ENCODE results near the gene ITGB6.

The ITGB6 gene, protein sequence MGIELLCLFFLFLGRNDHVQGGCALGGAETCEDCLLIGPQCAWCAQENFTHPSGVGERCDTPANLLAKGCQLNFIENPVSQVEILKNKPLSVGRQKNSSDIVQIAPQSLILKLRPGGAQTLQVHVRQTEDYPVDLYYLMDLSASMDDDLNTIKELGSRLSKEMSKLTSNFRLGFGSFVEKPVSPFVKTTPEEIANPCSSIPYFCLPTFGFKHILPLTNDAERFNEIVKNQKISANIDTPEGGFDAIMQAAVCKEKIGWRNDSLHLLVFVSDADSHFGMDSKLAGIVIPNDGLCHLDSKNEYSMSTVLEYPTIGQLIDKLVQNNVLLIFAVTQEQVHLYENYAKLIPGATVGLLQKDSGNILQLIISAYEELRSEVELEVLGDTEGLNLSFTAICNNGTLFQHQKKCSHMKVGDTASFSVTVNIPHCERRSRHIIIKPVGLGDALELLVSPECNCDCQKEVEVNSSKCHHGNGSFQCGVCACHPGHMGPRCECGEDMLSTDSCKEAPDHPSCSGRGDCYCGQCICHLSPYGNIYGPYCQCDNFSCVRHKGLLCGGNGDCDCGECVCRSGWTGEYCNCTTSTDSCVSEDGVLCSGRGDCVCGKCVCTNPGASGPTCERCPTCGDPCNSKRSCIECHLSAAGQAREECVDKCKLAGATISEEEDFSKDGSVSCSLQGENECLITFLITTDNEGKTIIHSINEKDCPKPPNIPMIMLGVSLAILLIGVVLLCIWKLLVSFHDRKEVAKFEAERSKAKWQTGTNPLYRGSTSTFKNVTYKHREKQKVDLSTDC

DNA sequence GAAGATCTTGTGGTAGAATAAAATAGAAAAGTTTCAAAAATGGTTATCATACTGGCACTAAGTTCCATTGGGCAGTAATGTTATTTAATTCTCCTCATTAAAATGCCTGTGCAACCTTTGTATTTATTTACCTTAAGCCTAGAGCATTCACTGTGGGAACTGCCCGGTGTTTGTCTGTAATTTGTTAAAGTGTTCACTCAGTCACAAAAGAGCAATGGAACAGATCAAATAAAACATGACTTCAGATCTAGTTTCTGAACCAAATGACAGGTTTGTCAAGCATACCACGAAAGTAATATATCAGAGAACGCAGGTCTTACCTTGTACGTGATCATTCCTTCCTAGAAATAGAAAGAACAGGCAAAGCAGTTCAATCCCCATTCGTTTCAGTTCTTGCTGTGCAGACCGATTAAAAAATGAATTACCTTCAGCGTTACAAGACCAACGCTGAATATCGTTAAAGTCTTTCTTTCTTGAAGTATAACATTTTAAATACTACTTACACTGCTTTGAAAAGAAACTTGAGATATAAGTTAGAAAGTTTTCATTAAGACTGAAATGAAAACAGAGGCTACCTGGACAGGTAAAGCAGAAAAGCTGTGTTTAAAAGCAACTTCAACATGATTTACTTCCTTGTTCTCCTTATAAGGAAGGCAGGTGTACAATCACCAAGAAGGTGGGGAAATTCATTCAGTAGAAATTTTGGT lies at the start of gene ITGB6:
TSS of gene ITGB6 (minus strand) at position 590 of the 707 bp plus-strand sequence. CDS start at position 381, 209 bp downstream.
- DNase-seq = no peak

DNA sequence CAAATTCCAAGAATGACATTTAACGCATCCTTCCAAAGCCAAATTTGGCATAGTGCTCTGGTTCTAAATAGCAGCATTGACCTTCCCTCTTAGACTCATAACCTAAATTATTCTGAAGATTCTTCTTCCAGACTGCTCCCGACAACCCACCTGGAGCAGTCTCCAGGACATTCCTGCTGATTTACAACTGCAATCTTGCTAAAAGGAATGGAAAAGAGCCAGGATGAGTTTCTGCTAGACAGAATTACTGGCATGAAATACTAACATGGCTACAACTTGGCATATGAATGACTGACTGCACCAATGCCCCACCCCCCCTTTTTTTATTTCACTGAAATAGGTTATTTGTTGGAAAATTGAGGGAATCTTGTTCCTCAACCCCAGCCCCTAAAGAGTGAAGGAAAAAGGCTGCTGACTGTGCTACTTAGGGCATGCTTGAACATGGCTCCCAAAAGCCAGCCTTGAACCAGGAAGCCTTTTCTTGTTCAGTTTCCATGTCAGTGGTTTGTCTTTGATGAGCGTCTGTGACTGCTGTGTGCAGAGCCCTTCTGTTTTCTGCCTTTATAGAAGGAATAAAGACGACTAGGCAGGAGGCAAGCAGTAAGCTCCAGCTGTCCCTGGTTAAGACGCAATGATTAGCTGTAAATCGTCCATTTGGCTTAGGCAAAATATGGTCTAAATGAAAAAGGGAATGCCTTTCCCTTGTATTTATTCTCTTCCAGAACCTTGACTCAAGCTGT lies 47.4 kb upstream of the ITGB6 start:
- DNase-seq = no peak

DNA sequence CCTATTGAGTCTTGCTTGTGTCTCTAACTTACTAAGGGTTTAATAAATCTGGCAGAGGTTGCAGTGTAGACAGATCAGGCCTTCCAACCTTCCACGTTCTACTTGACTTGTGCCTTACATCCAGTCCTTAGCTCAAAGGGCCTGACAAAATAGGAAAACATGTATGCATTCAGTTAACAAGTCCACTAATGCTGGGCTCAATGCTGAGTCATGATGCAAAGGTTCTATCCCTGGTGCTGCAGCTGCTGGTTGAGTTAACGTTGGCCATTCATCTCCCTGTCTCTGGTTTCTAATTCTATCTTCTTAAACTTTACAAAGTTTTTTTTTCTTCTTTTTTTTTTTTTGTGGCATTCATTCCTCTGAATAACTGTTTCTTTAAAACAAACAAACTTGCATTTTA lies 46.3 kb upstream of the ITGB6 start:
- no peak for DNase-seq

DNA sequence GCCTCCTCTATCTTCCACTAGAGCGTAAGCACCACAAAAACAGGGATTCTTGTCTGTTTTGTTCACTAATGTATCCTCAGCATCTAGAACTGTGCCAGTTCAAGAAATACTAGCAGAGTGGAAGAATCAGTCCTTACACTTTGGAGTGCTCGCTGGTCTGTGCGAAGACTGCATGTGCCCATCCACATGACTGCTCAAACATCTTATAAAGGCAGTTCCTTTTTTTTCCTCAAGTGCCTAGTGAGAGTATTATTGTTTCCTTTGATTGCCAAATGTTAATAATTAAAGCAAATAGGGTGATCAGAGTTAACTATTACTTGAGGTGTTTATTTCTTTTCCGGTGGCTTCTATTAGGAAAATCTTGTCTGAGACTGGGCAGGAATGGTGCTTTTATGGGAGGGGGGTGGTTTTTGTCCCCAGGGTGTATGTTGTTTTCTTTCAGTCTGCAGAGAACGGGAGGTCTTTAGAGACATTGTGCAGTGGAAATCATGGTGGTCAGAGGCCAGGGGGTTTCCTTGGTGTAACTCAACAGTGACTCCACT lies 45.6 kb upstream of the ITGB6 start:
- DNase-seq = no peak

DNA sequence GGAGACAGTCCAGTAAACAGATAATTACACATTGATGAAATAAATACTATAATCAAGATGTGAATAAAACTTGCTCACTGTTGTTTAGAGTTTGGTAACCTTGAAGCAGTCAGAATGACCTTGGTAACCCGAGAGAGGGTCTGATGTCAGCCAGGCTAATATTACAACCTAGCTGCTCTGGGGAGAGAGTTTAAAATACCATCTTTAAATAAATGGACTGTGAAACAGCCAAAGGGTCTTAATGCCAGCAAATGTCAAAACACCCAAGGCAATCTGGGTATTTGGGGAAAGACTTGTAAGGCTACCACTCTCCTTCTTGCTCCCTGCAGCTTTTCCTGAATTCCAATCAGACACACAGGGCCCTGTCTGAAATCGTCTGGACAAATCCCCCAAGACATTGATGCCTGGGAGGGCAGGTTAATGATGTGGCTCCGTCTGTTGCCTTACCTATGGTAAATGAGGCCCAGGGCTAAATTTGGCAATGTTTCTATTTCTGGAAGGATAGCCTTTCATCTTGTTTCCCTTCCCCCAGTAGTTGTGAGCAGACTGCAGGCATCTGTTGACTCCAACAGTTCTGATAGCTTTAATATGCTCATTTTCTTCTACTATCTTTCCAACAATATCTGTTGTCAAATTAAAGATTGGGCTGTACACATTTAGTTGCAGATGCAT lies 43.0 kb upstream of the ITGB6 start:
- DNase-seq = no peak

DNA sequence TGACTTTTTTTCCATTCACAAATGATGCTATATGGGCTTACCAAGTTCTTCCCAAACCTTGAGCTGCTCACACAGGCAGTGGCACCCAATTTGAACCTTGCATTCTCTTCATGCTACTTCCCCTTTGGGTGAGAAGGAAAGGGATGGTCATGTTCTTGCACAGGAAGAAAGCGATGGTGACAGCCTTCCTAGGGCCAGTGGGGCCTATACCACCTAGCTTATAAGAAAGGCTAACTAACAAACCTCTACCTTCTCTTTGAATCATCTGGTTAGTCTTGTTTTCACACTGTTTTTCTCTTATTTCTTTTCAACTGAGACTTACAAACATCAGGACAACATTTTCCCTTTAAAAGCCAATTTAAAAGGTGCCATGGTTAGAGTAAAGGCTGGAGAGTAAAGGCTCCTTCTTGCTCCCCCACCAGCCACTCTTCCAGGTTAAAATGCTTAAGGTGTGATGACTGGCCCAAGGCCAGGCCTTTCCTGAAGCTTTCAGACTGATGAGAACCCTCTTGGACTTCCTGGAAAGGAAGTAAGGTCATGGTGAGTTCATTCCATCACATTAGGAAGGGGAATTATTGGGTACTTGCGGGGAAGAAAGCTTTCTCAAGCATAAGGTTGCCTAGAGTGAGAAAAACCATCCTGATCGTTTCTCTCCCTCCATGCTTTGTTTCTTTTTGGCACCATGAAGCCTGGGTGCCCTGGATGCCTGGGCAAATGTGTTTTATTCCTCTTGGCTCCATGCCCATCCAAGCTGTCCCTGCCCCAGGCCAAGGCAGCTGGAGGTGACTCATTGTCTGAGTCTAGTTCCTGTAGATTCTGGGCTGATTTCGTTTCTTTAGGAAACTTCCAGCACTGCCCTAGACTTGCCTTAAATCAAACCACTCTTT lies 41.4 kb upstream of the ITGB6 start:
- DNase-seq = no peak

DNA sequence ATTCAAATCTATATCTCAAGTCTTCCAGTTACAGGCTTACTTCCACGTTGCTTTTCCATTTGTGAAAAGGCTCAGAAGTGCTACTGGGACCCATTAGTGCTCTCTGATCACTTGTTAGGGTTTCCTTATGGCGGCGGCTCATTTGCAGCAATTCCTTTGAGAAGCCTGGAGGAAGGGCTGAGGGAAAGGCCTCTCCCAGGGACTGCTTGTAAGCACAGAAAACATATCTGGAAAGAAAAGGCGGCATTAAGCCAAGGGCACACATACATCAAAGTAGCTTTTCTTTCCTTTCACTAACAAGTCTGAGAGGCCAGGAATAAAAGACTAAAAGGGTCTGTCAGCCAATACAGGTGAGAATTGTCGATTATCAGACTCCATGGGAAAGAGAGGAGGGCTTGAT lies 39.4 kb upstream of the ITGB6 start:
- DNase-seq = no peak

DNA sequence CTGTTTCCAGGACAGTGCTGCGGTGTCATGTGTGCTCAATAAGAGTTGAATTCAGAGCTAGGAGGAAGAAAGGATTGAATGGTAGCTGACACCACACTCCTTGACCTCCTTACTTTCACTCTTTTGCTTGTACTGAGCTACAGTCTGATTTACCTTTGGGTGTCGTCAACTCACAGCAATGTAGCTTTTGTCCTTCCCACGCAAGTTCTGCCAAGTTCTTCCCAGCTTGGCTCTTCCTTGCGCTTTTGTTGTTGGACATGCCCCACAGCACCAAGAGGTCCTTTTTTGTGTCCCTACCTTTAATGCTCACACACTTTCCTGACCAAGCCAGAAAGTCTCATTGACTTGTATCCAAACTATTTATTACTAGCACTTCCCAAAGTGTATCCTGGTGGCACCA lies 38.3 kb upstream of the ITGB6 start:
- DNase-seq = no peak

DNA sequence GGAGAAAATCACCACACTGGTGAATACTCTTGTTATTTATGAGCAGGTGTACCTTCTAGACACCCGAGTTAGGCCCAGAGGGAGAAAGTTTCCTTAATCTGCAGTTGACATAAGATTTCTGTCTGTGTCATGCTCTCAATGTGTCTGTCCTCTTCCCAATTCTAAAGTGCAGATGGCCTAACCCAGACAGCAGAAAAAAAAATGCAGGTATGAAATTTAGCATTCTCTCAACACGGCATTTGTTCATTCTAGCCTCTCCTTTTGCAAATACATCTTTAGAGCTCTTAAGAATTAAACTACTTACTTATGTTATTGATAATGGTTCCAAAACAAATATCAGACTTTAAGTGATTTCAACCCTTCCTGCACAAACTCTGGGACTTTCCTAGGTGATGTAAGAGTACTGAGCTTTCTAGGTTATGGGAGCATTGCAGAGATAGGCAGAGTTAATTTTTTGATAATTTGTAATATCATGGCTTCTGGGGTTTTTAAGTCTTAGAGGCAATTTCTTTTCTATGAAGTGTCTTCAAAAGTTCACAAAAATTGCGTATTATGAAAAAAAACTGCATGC lies 32.9 kb upstream of the ITGB6 start:
- DNase-seq = no peak

DNA sequence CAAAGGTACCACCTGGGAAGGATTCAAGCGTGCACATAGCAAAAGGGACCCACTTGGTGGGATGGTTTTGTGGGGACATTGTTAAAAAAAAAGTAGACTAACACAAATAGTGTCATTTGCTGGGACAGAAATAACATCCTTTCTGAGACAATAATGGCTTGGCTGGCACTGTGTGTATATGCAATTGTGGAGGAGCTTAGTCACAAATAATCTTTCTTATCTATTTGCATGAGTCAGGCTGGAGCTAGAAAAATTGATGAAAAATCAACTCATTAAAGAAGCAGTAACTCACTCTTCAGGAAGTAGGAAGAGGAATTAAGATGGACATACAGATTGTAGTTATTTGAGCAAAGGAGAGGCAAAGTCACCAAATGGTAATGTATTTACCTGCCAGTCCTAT lies 29.5 kb upstream of the ITGB6 start:
- DNase-seq = no peak

DNA sequence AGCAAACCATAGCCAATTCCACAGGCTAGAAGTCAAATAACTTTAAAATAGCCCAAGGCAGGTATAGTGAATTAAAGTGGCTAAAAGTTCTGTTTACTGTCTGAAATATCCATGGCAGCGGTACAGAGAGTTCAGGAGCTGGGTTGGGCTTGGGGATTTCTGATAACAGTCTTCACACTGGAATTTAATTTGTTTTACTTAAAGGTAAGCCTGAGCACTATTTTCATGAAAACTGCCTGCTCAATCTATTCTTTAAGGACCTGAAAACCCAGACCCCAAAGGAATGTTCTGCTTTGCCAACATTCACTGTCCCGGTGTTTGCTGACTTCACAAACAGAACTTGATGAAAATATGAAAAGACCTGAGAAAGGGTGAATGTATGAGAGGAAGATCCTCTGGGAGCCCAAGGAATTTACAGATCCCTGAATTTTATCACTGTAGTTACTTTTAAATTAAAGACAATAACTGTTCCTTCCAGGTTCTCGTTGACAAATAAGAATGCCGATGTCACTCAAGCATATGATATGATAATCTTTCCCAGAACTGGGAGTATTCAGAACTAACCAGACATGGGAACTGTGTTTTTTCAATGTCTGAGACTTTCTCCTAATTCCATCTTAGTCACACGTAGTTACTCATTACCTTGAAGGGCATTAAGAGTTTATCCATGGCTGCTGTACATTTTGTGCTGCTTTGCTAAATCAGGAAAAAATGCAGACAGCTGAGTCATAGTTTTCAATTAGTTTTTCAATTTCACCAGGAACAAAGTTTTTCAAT lies 28.3 kb upstream of the ITGB6 start:
- no peak for DNase-seq

DNA sequence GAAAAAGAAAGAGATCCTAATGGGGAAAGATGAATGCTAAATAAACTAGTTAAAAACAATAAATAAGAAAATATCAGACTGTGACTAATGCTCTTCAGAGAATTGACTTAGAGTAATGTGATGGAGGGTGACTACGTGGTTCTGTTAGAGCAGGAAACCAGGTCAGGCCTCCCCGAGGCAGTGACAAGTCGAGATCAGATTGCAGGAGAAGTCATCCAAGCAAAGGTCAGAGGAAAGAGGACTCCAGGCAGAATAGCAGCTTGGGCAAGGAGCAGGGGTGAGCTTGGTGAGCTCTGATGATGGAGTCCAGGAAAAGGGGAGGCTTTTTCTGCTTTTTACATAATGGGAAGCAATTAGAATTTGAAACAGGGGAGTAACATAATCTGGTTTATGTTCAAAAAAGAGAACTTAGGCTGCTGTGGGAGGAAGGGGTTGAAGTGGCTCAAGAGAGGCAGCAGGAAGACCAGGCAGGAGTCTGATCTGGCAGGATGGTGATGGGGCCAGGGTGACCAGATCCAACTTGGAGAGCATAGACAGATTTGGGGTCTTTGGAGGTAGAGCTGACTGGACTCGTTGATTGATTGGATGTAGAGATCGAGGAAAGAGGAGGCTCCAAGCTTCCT lies 27.3 kb upstream of the ITGB6 start:
- no peak for DNase-seq

DNA sequence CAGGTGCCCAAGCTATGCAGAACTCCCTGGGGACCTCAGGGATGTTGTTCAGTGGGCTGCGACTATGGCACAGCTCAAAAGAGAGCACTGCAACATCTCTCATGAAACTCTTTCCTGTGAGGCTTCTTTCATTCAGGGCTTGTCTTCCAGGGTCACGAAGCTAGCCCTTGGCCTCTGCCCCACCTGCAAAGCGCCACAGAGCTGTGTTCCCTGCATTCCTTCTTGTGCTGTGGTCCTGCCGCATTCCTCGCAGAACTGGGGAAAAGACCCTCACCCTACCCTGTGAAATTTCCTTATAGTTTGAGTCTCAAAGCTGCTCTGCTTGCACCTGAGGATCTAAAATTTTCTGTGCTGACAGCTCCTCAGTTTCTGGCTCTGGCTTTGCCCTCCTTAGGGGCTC lies 26.3 kb upstream of the ITGB6 start:
- DNase-seq = no peak

DNA sequence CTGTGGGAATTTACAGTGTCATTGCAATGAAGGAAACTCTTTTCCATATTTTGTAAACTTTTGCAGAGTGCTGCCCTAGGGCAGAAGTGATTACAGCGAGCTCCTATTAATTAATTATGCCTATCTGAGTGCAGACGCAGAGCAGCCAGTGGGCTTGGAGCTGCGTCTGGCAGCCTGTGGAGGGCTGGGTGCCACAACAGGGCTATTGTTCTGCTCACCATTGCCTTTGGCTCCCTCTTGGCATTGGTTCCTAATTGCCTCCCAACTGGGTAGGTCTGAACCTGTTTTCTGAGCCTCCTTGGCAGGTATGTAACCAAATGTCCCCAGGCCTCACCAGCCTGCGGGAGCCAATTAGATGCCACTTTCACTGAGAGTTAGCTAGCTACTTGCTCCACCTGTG lies 25.6 kb upstream of the ITGB6 start:
- DNase-seq = no peak

DNA sequence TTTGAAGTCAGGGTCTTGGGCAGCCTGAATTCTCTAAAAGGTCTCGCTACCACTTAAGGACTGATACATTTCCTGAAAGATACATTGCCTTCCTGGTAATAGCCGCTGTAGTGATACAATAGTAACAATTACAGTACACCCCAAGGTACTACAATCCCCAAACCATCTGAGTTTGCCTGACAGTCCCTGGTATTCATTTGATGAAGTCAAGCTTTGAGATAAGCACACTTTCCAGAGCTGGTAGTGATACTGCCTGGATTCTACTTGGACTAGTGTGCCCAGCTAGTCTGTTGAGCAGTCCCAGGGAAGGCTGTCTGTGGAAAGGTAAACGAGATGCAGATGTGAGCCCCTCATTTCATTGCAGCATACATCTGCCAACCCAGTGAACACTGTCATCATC lies 24.4 kb upstream of the ITGB6 start:
- no peak for DNase-seq

DNA sequence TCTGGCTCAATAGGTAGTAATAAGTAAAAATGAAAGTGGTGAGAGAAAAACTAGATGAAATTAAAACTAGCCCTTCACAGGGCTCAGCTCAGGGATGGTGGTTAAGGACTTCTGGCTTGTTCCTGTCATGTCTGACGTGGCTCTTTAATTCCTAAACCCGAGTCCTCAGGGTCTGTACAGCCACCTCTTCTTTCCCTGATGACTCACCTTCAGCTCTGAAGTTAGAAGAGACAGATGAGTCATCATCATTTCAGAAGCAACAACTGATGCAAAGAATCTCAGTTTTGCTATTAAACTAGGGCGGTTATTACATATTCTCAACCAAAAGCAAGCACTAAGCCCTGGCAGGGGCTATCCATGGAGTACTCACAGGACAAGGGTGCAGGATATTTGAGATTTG lies 24.0 kb upstream of the ITGB6 start:
- no peak for DNase-seq

DNA sequence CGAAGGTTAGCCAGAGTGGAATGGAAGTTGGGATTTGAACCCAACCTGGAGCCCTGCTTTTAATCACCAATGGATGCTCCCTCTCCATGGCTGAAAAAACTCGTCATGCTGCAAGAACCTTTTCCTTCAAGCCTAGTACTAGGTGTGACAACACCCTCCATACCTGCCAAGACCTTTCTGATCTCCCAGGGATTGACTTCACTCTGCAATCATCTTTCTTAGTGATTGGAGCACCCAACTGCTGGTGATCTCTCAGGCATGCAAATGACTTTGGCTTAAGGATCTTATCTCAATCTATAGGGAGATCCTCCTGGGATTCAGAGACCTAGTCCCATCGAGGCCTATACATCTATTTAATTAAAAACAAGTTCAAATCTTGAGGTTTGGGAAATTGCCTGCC lies 23.5 kb upstream of the ITGB6 start:
- DNase-seq = no peak

DNA sequence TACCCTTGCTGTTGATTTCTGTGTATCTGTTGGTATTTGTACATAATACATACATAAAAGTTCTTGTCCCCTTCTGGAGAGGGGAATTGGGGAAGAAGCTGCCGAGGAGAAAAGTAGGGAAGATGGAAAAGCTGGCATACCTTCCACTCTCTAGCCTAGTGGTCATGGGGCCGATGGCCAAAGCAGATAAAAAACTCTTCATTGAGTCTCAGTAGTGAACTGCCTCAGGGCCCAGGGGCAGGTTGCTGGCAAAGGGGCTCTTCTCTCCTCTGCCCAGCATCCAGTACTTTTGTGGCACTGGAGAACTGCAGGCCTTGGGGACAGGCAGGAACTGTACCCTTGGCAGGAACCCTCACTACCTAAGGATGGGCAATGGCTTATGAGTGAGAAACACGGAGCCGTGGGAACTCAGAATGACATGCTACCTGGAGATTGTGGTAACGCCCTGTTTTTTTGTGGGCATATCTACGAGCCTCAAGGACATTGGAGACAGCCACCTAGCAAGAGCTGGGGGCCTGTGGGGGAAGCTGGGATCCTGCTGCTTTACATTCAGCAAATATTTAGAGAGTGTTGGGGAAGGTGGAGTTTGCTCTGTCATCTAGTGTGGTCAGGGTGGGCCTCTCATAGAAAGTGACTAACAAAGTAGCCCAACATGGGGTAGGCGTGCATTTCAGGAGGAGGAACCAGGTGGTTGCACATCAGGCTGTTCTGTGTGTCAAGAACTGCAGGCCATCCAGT lies 22.6 kb upstream of the ITGB6 start:
- DNase-seq = no peak
